Pancreas (tissue), 10 donors: Measurements from ENCODE around the gene GTPBP3. TPM values are rescaled to one million over a fixed set of nuclear protein-coding genes. Genes with fewer than 3 reads are reported as not detected.

Experiments used
- ATAC-seq, 4 donors: fragments of 200-7000 bp; cut with Tn5 transposase; one replicate each; pipeline versions ENCODE4 v1.8.0 to v1.9.1; 2020; ENCODE audit warnings: mild to moderate bottlenecking in 4 of 4, moderate library complexity in 4 of 4
- DNase-seq, 6 donors: peaks; one replicate each; pipeline ENCODE4 v3.0.0-alpha.2; 2020
- FAIRE-seq: peaks from 2 replicates; lab custom pipeline; 2012; peaks lifted over from hg19 to GRCh38; lab: Jason Lieb, UNC
- H3K27ac ChIP-seq, 4 donors: fragments of 200-600 bp; sonication (generic); 1 replicate in 3 of 4; 2 replicates in 1 of 4; pipeline versions ENCODE4 v1.5.0 to v1.8.0; 2020
- H3K27me3 ChIP-seq, 4 donors: fragments of 200-600 bp; one replicate each; pipeline ENCODE4 v1.8.0; 2021
- H3K36me3 ChIP-seq, 3 donors: fragments of 200-600 bp; sonication (generic) in 1 of 3; one replicate each; pipeline versions ENCODE4 v1.5.0 to v1.8.0; 2020 to 2021
- H3K4me1 ChIP-seq, 3 donors: fragments of 200-600 bp; one replicate each; pipeline ENCODE4 v1.8.0; 2021
- H3K4me3 ChIP-seq, 4 donors: fragments of 200-600 bp; sonication (generic) in 2 of 4; one replicate each; pipeline versions ENCODE4 v1.5.0 to v1.8.0; 2020 to 2021
- H3K9me3 ChIP-seq, 4 donors: fragments of 200-600 bp; one replicate each; pipeline ENCODE4 v1.8.0; 2021
- CTCF ChIP-seq, 4 donors: fragments of 200-600 bp; sonication (generic) in 3 of 4; IDR thresholded peaks; one replicate each; pipeline versions ENCODE4 v1.5.0 to v1.8.0; 2021; ENCODE audit warnings: antibody characterized with exemption in 4 of 4
- WGBS, 2 donors: extraction: QIAGEN DNeasy Blood & Tissue Kit; methylation state at CpG; one replicate each; pipeline ENCODE4 v1.1.7; 2013; 5-methylcytosine and 5-hydroxymethylcytosine counted together
- intact Hi-C, 3 donors: fragments of 100-400 bp; cut with DNase I; formaldehyde crosslinking; loops; one replicate each; pipeline versions ENCODE4 v1.11.1 to v1.14.2; 2022
- polyA plus RNA-seq, 2 donors: library from polyadenylated mRNA; stranded (reverse); fragments of 200-250 nt; gene quantifications; one replicate each; pipeline ENCODE4 v1.2.3, GENCODE V29; 2013
- total RNA-seq, 6 donors: library from RNA; stranded (reverse); fragmentation: NEBNext Ultra II Directional in 4 of 6; extraction: Animal tissue kit (Norgen Biotek cat#: 25700) in 4 of 6; gene quantifications; one replicate each; pipeline versions ENCODE4 v1.2.1 to v1.2.4, GENCODE V29; 2021 to 2023
- donor health status: healthy with polysubstance abuse.
- donor health status: DM: no; HTN: no; CAD: no; lungs with moderate emphysema.
- donor health status: DM: no; HTN: no; CAD: no.
- donor health status: control.
- donor health status: control.
- donor health status: Bipolar disorder and iron deficiency.
- donor health status: DM: yes; HTN: yes; CAD: no.
- donor health status: DM: no; HTN: no; CAD: no.
- donor health status: DM: no; HTN: no; CAD: no.
- donor health status: DM: yes; HTN: yes; CAD: no.

The GTPBP3 gene
- total and polyA plus RNA-seq, 8 donors, result 9.1 to 28.2 (median 12.7) TPM

GRCh38 chr19:17305216-17305516 lies 32.2 kb upstream of the GTPBP3 start:
- Histone ChIP-seq H3K4me1 (peaks cover 5 to 32% (median 15%) of the 10 kb centered on the region in 3 donors), H3K27me3 (no peaks in the 10 kb centered on the region), H3K4me3 (peak overlapping the region in 1 of 4 donors; percentile 73), H3K27ac (peak overlapping the region; percentile 33 to 90 (median 88)), H3K36me3 (no peaks in the 10 kb centered on the region), H3K9me3 (no peaks in the 10 kb centered on the region)
- ATAC-seq (no peak), FAIRE-seq (no peak), DNase-seq (no peak)
- no peak for TF ChIP-seq CTCF (IDR thresholded peaks at IDR 0.05)
- intact Hi-C loops, result no loop called here
- WGBS, 2 donors, result 0 to 3% methylated on average over 7 of the region's 7 CpGs

GRCh38 chr19:17305517-17306284 lies 31.7 kb upstream of the GTPBP3 start, which contains the start of gene MRPL34:
Gene MRPL34, plus strand, starts transcription at chr19:17305872. Its CDS starts 21 bp downstream, at chr19:17305893.
- 0 to 1% methylated on average over 53 to 55 of the region's 55 CpGs for WGBS, 2 donors
- intact Hi-C loops, result no loop called here

GRCh38 chr19:17306285-17306714 lies 31.1 kb upstream of the GTPBP3 start:
- no peaks in the 10 kb centered on the region for H3K9me3 ChIP-seq
- FAIRE-seq, result no peak
- no peaks in the 10 kb centered on the region for H3K36me3 ChIP-seq
- ATAC-seq, result no peak
- H3K4me3 ChIP-seq, result peak overlapping the region; percentile 49 to 86 (median 71)
- TF ChIP-seq CTCF (IDR thresholded peaks at IDR 0.05), result no peak
- H3K4me1 ChIP-seq, result peaks cover 5 to 34% (median 17%) of the 10 kb centered on the region in 3 donors
- 4 to 6% methylated on average over 28 of the region's 28 CpGs for WGBS, 2 donors
- intact Hi-C loops, result no loop called here
- H3K27me3 ChIP-seq, result no peaks in the 10 kb centered on the region
- H3K27ac ChIP-seq, result peak overlapping the region; percentile 79 to 90 (median 88)
- DNase-seq, result no peak

More at GRCh38 chr19:17305517-17306284, 31.7 kb upstream of the GTPBP3 start, which contains the start of gene MRPL34:
- H3K27me3 ChIP-seq, result no peaks in the 10 kb centered on the region
- H3K4me3 ChIP-seq, result peak within 1 kb of the TSS; percentile 49 to 86 (median 71)
- peak; percentile 96 to 100 (median 99) for DNase-seq
- peak; percentile 84 for FAIRE-seq
- peaks cover 5 to 34% (median 17%) of the 10 kb centered on the region in 3 donors for H3K4me1 ChIP-seq
- no peaks in the 10 kb centered on the region for H3K36me3 ChIP-seq
- ATAC-seq, result peak; percentile 73 to 83 (median 78)
- peak; percentile 48 to 85 (median 79) for TF ChIP-seq CTCF (IDR thresholded peaks at IDR 0.05)
- H3K9me3 ChIP-seq, result no peaks in the 10 kb centered on the region
- peak within 1 kb of the TSS; percentile 79 to 90 (median 88) for H3K27ac ChIP-seq

- FAIRE-seq (no peak), DNase-seq (no peak), ATAC-seq (no peak)
- Histone ChIP-seq H3K4me3 (no peak overlapping the region), H3K27ac (no peak overlapping the region), H3K9me3 (no peaks in the 10 kb centered on the region), H3K4me1 (peaks cover 5 to 29% (median 17%) of the 10 kb centered on the region in 3 donors), H3K36me3 (no peaks in the 10 kb centered on the region), H3K27me3 (no peaks in the 10 kb centered on the region)
- no peak for TF ChIP-seq CTCF (IDR thresholded peaks at IDR 0.05)
- WGBS, 2 donors, result 83 to 92% methylated on average over 8 of the region's 8 CpGs
- intact Hi-C loops, result no loop called here
These were observed 29.4 kb upstream of the GTPBP3 start for GRCh38 chr19:17307876-17308377.
